Upper lobe of left lung (tissue), 4 donors: Measurements from ENCODE around the gene CCR2.

Experiments
- CTCF ChIP-seq, 6 experiments: fragments of 450-650 bp in 4 of 6; fragments of 200-600 bp in 2 of 6; sonication (generic) in 2 of 6; IDR thresholded peaks; one replicate each; pipeline ENCODE4 v1.5.1; 2016 to 2019; ENCODE audit warnings: antibody characterized with exemption in 6 of 6
- EP300 ChIP-seq, 4 donors: sonication (generic); formaldehyde crosslinking; IDR thresholded peaks; one replicate each; pipeline ENCODE4 v1.5.1; 2017; ENCODE audit warnings: antibody characterized with exemption in 4 of 4, control low read depth in 2 of 4
- POLR2A ChIP-seq, 4 donors: fragments of 450-650 bp; IDR thresholded peaks; one replicate each; pipeline ENCODE4 v1.5.1; 2016 to 2017; ENCODE audit warnings: antibody characterized with exemption in 4 of 4, mild to moderate bottlenecking in 2 of 4

GRCh38 chr3:46324036-46324435 lies 29.9 kb upstream of the CCR2 start:
- TF ChIP-seq CTCF (IDR thresholded peaks at IDR 0.05) (no peak), EP300 (IDR thresholded peaks at IDR 0.05) (no peak), POLR2A (IDR thresholded peaks at IDR 0.05) (no peak)
